Activated CD8-positive, alpha-beta T cell treated with anti-CD3 and anti-CD28 coated beads for 36 hours (primary cell): ENCODE results near the gene LYPD1. TPM values are rescaled to one million over a fixed set of nuclear protein-coding genes. Genes with fewer than 3 reads are reported as not detected.

Experiments
- ATAC-seq: fragments of 200-7000 bp; cut with Tn5 transposase; one replicate; pipeline ENCODE4 v1.10.0; 2021; ENCODE audit warnings: mild to moderate bottlenecking, moderate library complexity
- CTCF ChIA-PET: fragments of 350-600 bp; sonication (Branson Sonifier 250); formaldehyde crosslinking; loops from one replicate; lab custom pipeline; 2021; ENCODE audit warnings: antibody characterized with exemption; lab: Charles Lee
- POLR2A ChIA-PET: fragments of 350-600 bp; sonication (Branson Sonifier 250); formaldehyde crosslinking; loops from one replicate; lab custom pipeline; 2021; ENCODE audit warnings: antibody characterized with exemption; lab: Charles Lee
- DNase-seq: peaks from one replicate; pipeline ENCODE4 v3.0.0-alpha.2; 2020
- H3K27ac Mint-ChIP-seq: one replicate; pipeline ENCODE4 v1.8.0; 2021; ENCODE audit warnings: mild to moderate bottlenecking, mixed read lengths
- H3K27me3 Mint-ChIP-seq: one replicate; pipeline ENCODE4 v1.8.0; 2021; ENCODE audit warnings: mixed read lengths
- H3K36me3 Mint-ChIP-seq: one replicate; pipeline ENCODE4 v1.8.0; 2021; ENCODE audit warnings: low read depth, mixed read lengths
- H3K4me1 Mint-ChIP-seq: one replicate; pipeline ENCODE4 v1.8.0; 2021; ENCODE audit warnings: low read depth, mixed read lengths
- H3K4me3 Mint-ChIP-seq: one replicate; pipeline ENCODE4 v1.8.0; 2021; ENCODE audit warnings: mild to moderate bottlenecking, moderate library complexity, mixed read lengths
- H3K9me3 Mint-ChIP-seq: one replicate; pipeline ENCODE4 v1.8.0; 2021; ENCODE audit warnings: mixed read lengths
- CTCF ChIP-seq: fragments of 200-600 bp; IDR thresholded peaks from one replicate; pipeline ENCODE4 v1.8.0; 2022; ENCODE audit warnings: antibody characterized with exemption, mild to moderate bottlenecking
- intact Hi-C: fragments of 100-400 bp; cut with micrococcal nuclease; formaldehyde crosslinking; loops from one replicate; pipeline ENCODE4 v1.10.0; 2022
- total RNA-seq, 2 experiments: library from RNA; stranded (reverse); gene quantifications; one replicate each; pipeline ENCODE4 v1.2.3, GENCODE V29; 2021

Gene LYPD1
- total RNA-seq, 2 experiments from 2014 or later: not detected

- ATAC-seq (no peak), DNase-seq (no peak)
- Mint-ChIP-seq H3K27ac (no peak overlapping the region), H3K27me3 (no peaks in the 10 kb centered on the region), H3K9me3 (no peaks in the 10 kb centered on the region), H3K4me3 (no peak overlapping the region), H3K36me3 (no peaks in the 10 kb centered on the region), H3K4me1 (no peaks in the 10 kb centered on the region)
- intact Hi-C loops: no loop called here
- ChIA-PET POLR2A (no interaction called here), CTCF (no interaction called here)
- TF ChIP-seq CTCF: no peak
Observed at GRCh38 chr2:132605236-132606180, 64.5 kb downstream of the LYPD1 start.

- ChIA-PET CTCF (interaction anchor here (0.6 kb wide), 1 partner anchor 1214 kb away, joined by 3 read pairs; no protein-coding TSS in a partner anchor), POLR2A (no interaction called here)
- no peak overlapping the region for H3K27ac Mint-ChIP-seq
- no peak overlapping the region for H3K4me3 Mint-ChIP-seq
- no peak for TF ChIP-seq CTCF
- no peaks in the 10 kb centered on the region for H3K9me3 Mint-ChIP-seq
- DNase-seq (no peak), ATAC-seq (no peak)
- intact Hi-C loops: no loop called here
- H3K27me3 Mint-ChIP-seq: no peaks in the 10 kb centered on the region
- no peaks in the 10 kb centered on the region for H3K36me3 Mint-ChIP-seq
- H3K4me1 Mint-ChIP-seq: no peaks in the 10 kb centered on the region
Observed at GRCh38 chr2:132604561-132604960, 65.4 kb downstream of the LYPD1 start.

- ChIA-PET CTCF (no interaction called here), POLR2A (no interaction called here)
- Mint-ChIP-seq H3K36me3 (no peaks in the 10 kb centered on the region), H3K4me1 (no peaks in the 10 kb centered on the region), H3K27me3 (peaks cover 2% of the 10 kb centered on the region), H3K9me3 (peaks cover 4% of the 10 kb centered on the region), H3K4me3 (no peak overlapping the region), H3K27ac (no peak overlapping the region)
- TF ChIP-seq CTCF: no peak
- intact Hi-C loops: no loop called here
- DNase-seq: no peak
- ATAC-seq: no peak
Observed at GRCh38 chr2:132599556-132599955, 70.4 kb downstream of the LYPD1 start.

GRCh38 chr2:132598536-132598935, 71.5 kb downstream of the LYPD1 start:
- Mint-ChIP-seq H3K27ac (no peak overlapping the region), H3K4me3 (no peak overlapping the region), H3K9me3 (peaks cover 4% of the 10 kb centered on the region), H3K27me3 (peaks cover 2% of the 10 kb centered on the region), H3K4me1 (no peaks in the 10 kb centered on the region), H3K36me3 (no peaks in the 10 kb centered on the region)
- intact Hi-C loops: no loop called here
- CTCF ChIA-PET: no interaction called here
- POLR2A ChIA-PET: no interaction called here
- TF ChIP-seq CTCF: no peak
- ATAC-seq: no peak
- no peak for DNase-seq

- Mint-ChIP-seq H3K27ac (no peak overlapping the region), H3K27me3 (peaks cover 2% of the 10 kb centered on the region), H3K36me3 (no peaks in the 10 kb centered on the region), H3K9me3 (peaks cover 4% of the 10 kb centered on the region), H3K4me3 (no peak overlapping the region), H3K4me1 (no peaks in the 10 kb centered on the region)
- ChIA-PET CTCF (no interaction called here), POLR2A (no interaction called here)
- TF ChIP-seq CTCF: no peak
- ATAC-seq (no peak), DNase-seq (no peak)
- intact Hi-C loops: no loop called here
Observed at GRCh38 chr2:132597831-132598230, 72.2 kb downstream of the LYPD1 start.
